ENCODE results near the gene WASHC3. TPM values are rescaled to one million over a fixed set of nuclear protein-coding genes. Genes with fewer than 3 reads are reported as not detected.

WASHC3 gene
- total RNA-seq, 4 donors from 2014 or later: 60.4 to 99.4 (median 63.3) TPM

DNA sequence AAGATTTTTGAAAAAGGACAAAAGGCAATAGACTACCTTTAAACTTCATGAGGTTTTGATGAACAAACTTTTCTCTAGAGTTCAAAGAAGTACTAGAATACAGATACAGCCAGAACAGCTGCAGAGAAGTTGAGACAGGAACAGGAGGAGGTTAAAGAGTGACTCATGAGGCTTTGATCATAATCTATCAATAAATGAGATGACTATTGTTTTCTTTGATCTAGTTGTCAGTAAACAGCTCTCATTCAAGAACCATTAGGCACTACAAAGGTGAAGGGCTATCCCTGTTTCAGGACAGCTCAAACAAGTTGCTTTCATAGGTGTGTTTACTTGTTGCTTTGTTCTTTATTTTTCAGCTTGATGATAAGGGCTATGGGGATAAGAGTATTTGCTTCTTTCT is 2.4 kb downstream of the WASHC3 start:
- no peak overlapping the region for H3K4me3 ChIP-seq
- peaks cover 0 to 49% (median 0%) of the 10 kb centered on the region in 3 donors for H3K36me3 ChIP-seq
- peaks cover 0 to 18% (median 4%) of the 10 kb centered on the region in 4 donors for H3K4me1 ChIP-seq
- no peaks in the 10 kb centered on the region for H3K9me3 ChIP-seq
- TF ChIP-seq POLR2A (IDR thresholded peaks at IDR 0.05): no peak
- TF ChIP-seq, protein P1, sequence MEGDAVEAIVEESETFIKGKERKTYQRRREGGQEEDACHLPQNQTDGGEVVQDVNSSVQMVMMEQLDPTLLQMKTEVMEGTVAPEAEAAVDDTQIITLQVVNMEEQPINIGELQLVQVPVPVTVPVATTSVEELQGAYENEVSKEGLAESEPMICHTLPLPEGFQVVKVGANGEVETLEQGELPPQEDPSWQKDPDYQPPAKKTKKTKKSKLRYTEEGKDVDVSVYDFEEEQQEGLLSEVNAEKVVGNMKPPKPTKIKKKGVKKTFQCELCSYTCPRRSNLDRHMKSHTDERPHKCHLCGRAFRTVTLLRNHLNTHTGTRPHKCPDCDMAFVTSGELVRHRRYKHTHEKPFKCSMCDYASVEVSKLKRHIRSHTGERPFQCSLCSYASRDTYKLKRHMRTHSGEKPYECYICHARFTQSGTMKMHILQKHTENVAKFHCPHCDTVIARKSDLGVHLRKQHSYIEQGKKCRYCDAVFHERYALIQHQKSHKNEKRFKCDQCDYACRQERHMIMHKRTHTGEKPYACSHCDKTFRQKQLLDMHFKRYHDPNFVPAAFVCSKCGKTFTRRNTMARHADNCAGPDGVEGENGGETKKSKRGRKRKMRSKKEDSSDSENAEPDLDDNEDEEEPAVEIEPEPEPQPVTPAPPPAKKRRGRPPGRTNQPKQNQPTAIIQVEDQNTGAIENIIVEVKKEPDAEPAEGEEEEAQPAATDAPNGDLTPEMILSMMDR (IDR thresholded peaks at IDR 0.05): no peak
- no peak for TF ChIP-seq EP300 (IDR thresholded peaks at IDR 0.05)
- H3K27me3 ChIP-seq: no peaks in the 10 kb centered on the region
- DNase-seq (ENCODE audit: low spot score in 2 of 2): no peak
- no peak overlapping the region for H3K27ac ChIP-seq

DNA sequence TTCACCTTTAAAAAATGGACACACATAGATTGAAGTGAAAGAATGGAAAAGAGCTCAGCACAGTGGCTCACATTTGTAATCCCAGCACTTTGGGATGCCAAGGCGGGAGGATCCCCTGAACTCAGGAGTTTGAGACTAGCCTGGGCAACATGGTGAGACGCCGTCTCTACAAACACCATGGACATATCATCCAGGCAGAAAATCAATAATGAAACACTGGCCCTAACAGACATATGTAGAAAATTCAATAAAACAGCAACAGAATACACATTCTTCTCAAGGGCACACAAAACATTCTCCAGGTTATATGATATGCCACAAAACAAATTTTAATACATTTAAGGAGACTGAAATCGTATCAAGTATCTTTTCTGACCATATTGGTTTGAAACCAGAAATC is 7.4 kb downstream of the WASHC3 start:
- 87 to 97% methylated on average over 4 of the region's 4 CpGs for WGBS, 2 donors
- H3K36me3 ChIP-seq: peaks cover 0 to 88% (median 6%) of the 10 kb centered on the region in 3 donors

DNA sequence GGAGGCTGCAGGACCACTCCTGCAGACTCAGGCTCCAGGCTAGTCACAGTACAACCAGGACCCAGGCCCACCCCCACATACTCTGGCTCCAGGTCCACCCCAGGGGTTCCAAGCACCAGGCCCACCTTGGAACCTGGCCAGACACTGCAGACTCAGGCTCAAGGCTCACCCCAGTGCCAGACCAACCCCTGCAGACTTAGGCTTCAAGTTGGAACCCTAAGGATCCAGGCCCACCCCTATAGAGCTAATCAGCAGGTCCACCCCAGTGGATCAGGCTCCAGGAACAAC is 8.8 kb downstream of the WASHC3 start:
- peaks cover 0 to 92% (median 6%) of the 10 kb centered on the region in 3 donors for H3K36me3 ChIP-seq
- H3K9me3 ChIP-seq: no peaks in the 10 kb centered on the region
- H3K27ac ChIP-seq: no peak overlapping the region
- no peak overlapping the region for H3K4me3 ChIP-seq
- no peak for TF ChIP-seq EP300 (IDR thresholded peaks at IDR 0.05)
- TF ChIP-seq, protein P1 (IDR thresholded peaks at IDR 0.05): no peak
- no peak for TF ChIP-seq POLR2A (IDR thresholded peaks at IDR 0.05)
- no peaks in the 10 kb centered on the region for H3K4me1 ChIP-seq
- H3K27me3 ChIP-seq: no peaks in the 10 kb centered on the region
- DNase-seq (ENCODE audit: low spot score in 2 of 2): no peak

More for the DNA sequence above, 7.4 kb downstream of the WASHC3 start:
- TF ChIP-seq, protein P1 (IDR thresholded peaks at IDR 0.05): no peak
- TF ChIP-seq EP300 (IDR thresholded peaks at IDR 0.05) (no peak), POLR2A (IDR thresholded peaks at IDR 0.05) (no peak)
- DNase-seq (ENCODE audit: low spot score in 2 of 2): no peak
- H3K27ac ChIP-seq: no peak overlapping the region
- no peak overlapping the region for H3K4me3 ChIP-seq
- H3K9me3 ChIP-seq: no peaks in the 10 kb centered on the region
- H3K4me1 ChIP-seq: no peaks in the 10 kb centered on the region
- H3K27me3 ChIP-seq: no peaks in the 10 kb centered on the region

DNA sequence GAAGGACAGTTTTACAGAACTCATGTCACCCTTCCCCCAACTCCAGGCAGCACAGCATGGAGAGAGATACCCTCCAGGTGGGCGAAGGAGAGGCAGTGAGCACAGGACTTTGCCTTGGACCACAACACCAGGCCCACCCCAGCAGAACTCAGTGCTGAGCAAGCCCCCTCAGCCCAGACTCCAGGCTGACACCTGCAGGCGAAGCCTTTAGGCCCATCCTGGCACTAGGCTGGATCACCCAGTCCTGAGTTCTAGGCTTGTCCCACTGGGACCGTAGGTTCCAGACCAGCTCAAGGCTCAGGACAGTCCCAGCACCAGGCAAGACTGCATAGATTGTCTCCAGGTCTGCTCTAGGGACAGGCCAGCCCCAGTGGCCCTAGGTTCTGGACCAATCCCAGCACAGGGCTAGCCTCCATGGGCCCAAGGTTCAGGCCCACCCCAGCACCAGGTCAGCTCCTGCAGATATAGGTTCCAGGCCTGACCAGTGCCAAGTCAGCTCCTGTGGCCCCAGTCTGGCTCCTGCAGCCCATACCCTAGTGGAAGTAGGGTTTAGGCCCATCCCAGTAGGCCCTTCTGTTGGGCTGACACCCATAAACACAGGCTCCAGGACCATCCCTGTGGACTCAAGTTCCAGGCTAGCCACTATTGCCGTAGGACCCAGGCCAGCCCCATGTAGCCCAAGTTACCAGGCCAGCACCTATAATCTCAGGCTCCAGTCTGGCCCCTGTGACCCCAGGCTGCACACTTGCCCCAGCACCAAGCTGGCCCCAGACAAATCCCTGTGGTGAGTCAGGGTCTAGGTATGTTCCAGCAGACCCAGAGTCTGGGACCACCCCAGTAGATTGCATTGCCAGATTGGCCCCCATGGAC is 9.4 kb downstream of the WASHC3 start:
- H3K27me3 ChIP-seq: no peaks in the 10 kb centered on the region
- 97 to 100% methylated on average over 2 to 3 of the region's 4 CpGs for WGBS, 2 donors
- no peak overlapping the region for H3K4me3 ChIP-seq

DNA sequence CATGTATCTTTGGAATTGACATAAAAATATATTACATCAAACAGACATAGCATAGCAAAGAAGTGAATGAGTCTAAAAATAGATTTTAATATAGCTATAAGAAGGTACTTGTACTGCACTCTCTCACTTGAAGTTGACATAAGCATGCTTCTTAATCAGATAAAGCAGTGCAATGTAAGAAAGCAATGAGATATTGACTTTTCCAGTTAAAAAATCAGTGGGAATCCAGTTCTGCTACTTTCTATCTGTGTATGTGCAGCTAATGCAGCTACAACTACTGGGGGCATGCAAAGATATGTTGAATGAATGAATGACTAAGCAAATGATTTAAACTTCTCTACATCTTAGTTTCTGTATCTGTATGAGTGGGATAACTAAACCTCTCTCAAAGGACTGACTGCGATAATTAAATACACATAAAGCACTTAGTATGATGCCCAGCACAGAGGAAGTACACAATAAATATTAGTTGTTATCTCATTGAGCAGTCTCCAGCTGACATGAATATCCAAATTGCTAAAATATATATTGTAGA is 10.3 kb downstream of the WASHC3 start:
- Histone ChIP-seq H3K36me3 (peaks cover 0 to 95% (median 6%) of the 10 kb centered on the region in 3 donors), H3K4me3 (no peak overlapping the region)
- 94 to 100% methylated on average over 1 of the region's 1 CpG for WGBS, 2 donors

More for the DNA sequence above, 9.4 kb downstream of the WASHC3 start:
- Histone ChIP-seq H3K4me1 (no peaks in the 10 kb centered on the region), H3K9me3 (no peaks in the 10 kb centered on the region), H3K36me3 (peaks cover 0 to 98% (median 6%) of the 10 kb centered on the region in 3 donors), H3K27ac (no peak overlapping the region)
- TF ChIP-seq, protein P1 (IDR thresholded peaks at IDR 0.05): no peak
- TF ChIP-seq POLR2A (IDR thresholded peaks at IDR 0.05) (no peak), EP300 (IDR thresholded peaks at IDR 0.05) (no peak)
- no peak for DNase-seq (ENCODE audit: low spot score in 2 of 2)

More for the DNA sequence above, 10.3 kb downstream of the WASHC3 start:
- H3K4me1 ChIP-seq: no peaks in the 10 kb centered on the region
- TF ChIP-seq, protein P1 (IDR thresholded peaks at IDR 0.05): no peak
- TF ChIP-seq POLR2A (IDR thresholded peaks at IDR 0.05): no peak
- DNase-seq (ENCODE audit: low spot score in 2 of 2): no peak
- no peak overlapping the region for H3K27ac ChIP-seq
- no peaks in the 10 kb centered on the region for H3K27me3 ChIP-seq
- H3K9me3 ChIP-seq: no peaks in the 10 kb centered on the region
